Measurements from ENCODE around the gene PAGR1. TPM values are rescaled to one million over a fixed set of nuclear protein-coding genes. Genes with fewer than 3 reads are reported as not detected.
"Not testable (repeated sequence)": the region's sequence is repeated elsewhere in the genome, so short reads cannot be mapped to it uniquely, and the experiment has no call there.

The PAGR1 gene
- polyA plus RNA-seq, 1 donor, result 36.4 TPM

DNA sequence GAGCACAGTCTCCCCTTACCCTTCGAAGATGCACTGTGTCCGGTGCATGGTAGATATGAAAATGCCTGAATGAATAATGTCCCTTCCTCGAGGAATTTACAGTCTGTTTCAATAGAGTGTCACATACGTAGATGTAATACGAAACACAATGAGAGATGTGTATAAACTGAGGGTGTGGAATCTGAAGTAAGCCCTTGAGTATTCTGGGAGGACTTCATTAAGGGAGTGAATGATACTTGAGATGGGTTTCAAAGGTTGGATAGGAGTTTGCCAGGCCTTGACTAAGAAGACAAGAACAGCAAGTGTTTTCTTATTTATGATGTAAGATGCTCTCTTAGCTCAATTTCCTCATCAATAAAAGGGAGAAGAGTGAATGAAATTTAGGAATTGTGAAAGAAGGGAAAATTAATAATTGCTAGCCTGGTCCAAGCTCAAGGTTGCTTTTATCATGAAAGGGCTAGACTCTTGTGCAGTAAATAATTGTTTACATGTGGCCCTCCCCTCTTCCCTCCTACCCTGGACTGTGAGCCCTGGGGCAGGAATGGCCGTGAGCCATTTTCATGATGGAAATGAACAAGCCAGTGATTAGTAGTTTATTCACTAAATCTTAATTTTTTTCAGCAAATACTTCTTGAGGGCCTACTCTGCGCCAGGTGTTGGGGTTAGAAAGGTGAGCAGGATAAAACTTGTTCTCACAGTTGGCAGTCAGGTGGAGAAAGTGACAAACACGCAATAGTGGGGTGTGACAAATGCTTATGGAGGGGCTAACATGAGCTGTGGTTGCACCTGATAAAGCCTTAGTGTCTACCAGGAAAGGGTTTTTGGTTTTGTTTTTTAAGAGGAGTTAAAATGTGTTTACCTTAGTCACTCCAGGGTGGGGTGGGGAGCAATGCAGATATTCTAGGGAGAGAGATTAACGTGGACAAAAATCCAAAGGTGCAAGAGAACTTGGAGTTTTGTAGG lies 23.8 kb upstream of the PAGR1 start:
- H3K27ac ChIP-seq (ENCODE audit: low read length), result no peak overlapping the region
- no peaks in the 10 kb centered on the region for H3K9me3 ChIP-seq (ENCODE audit: control insufficient read depth, low read depth, low read length)
- H3K4me1 ChIP-seq (ENCODE audit: control insufficient read depth, insufficient read depth, low read length), result peaks cover 6% of the 10 kb centered on the region
- WGBS (ENCODE audit: insufficient coverage, low lambda C conversion rate), result 33% methylated on average over 2 of the region's 9 CpGs
- no peak for DNase-seq
- peak overlapping the region; percentile 94 for H3K4me3 ChIP-seq (ENCODE audit: low read length)
- H3K27me3 ChIP-seq (ENCODE audit: control insufficient read depth, insufficient read depth, low read length), result no peaks in the 10 kb centered on the region
- peaks cover 7% of the 10 kb centered on the region for H3K36me3 ChIP-seq (ENCODE audit: control insufficient read depth, insufficient read depth, low read length)

- not testable (repeated sequence) for H3K27me3 ChIP-seq (ENCODE audit: control insufficient read depth, insufficient read depth, low read length); H3K9me3 ChIP-seq (ENCODE audit: control insufficient read depth, low read depth, low read length); H3K4me3 ChIP-seq (ENCODE audit: low read length); DNase-seq; H3K4me1 ChIP-seq (ENCODE audit: control insufficient read depth, insufficient read depth, low read length); H3K27ac ChIP-seq (ENCODE audit: low read length)
- H3K36me3 ChIP-seq (ENCODE audit: control insufficient read depth, insufficient read depth, low read length), result peaks cover 18% of the 10 kb centered on the region
- 100% methylated on average over 1 of the region's 18 CpGs for WGBS (ENCODE audit: insufficient coverage, low lambda C conversion rate)
Measured at GRCh38 chr16:29793153-29793552, 22.8 kb upstream of the PAGR1 start.

DNA sequence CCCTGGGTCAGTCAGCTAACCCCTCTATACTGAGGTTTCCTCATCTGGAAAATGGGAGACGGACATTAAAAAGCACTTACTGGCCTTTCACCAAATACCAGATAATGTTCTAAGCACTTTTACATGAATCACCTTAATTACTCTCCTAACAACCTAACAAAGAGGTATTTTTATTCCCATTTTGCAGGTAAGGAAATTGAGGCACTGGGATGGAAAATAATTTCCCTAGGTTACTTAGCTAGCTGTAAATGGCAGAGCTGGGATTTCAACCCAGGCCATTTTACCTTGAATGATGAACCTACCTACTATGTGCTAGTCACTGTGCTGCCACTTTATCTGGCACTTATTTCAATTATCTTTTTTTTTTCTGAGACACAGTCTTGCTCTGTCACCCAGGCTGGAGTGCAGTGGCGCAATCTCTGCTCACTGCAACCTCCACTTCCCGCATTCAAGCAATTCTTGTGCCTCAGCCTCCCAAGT lies 21.7 kb upstream of the PAGR1 start:
- H3K4me1 ChIP-seq (ENCODE audit: control insufficient read depth, insufficient read depth, low read length), result peaks cover 6% of the 10 kb centered on the region
- no peak for DNase-seq
- H3K27me3 ChIP-seq (ENCODE audit: control insufficient read depth, insufficient read depth, low read length), result no peaks in the 10 kb centered on the region
- H3K4me3 ChIP-seq (ENCODE audit: low read length), result no peak overlapping the region
- no peaks in the 10 kb centered on the region for H3K9me3 ChIP-seq (ENCODE audit: control insufficient read depth, low read depth, low read length)
- H3K36me3 ChIP-seq (ENCODE audit: control insufficient read depth, insufficient read depth, low read length), result peaks cover 29% of the 10 kb centered on the region
- H3K27ac ChIP-seq (ENCODE audit: low read length), result no peak overlapping the region
- WGBS (ENCODE audit: insufficient coverage, low lambda C conversion rate), result no CpG with 5 or more reads among the region's 3 CpGs

GRCh38 chr16:29802416-29802935 lies 13.5 kb upstream of the PAGR1 start:
- H3K27me3 ChIP-seq (ENCODE audit: control insufficient read depth, insufficient read depth, low read length), result no peaks in the 10 kb centered on the region
- H3K4me3 ChIP-seq (ENCODE audit: low read length), result no peak overlapping the region
- DNase-seq, result no peak
- H3K36me3 ChIP-seq (ENCODE audit: control insufficient read depth, insufficient read depth, low read length), result peaks cover 58% of the 10 kb centered on the region
- H3K27ac ChIP-seq (ENCODE audit: low read length), result no peak overlapping the region
- no peaks in the 10 kb centered on the region for H3K9me3 ChIP-seq (ENCODE audit: control insufficient read depth, low read depth, low read length)
- peaks cover 9% of the 10 kb centered on the region for H3K4me1 ChIP-seq (ENCODE audit: control insufficient read depth, insufficient read depth, low read length)
- WGBS (ENCODE audit: insufficient coverage, low lambda C conversion rate), result no CpG with 5 or more reads among the region's 8 CpGs

GRCh38 chr16:29804020-29804419 lies 11.9 kb upstream of the PAGR1 start:
- Histone ChIP-seq H3K27me3 (ENCODE audit: control insufficient read depth, insufficient read depth, low read length) (no peaks in the 10 kb centered on the region), H3K4me3 (ENCODE audit: low read length) (no peak overlapping the region), H3K4me1 (ENCODE audit: control insufficient read depth, insufficient read depth, low read length) (peaks cover 21% of the 10 kb centered on the region), H3K9me3 (ENCODE audit: control insufficient read depth, low read depth, low read length) (no peaks in the 10 kb centered on the region), H3K27ac (ENCODE audit: low read length) (no peak overlapping the region), H3K36me3 (ENCODE audit: control insufficient read depth, insufficient read depth, low read length) (peaks cover 49% of the 10 kb centered on the region)
- DNase-seq, result no peak
- no CpG with 5 or more reads among the region's 8 CpGs for WGBS (ENCODE audit: insufficient coverage, low lambda C conversion rate)

- H3K9me3 ChIP-seq (ENCODE audit: control insufficient read depth, low read depth, low read length), result no peaks in the 10 kb centered on the region
- peaks cover 27% of the 10 kb centered on the region for H3K4me1 ChIP-seq (ENCODE audit: control insufficient read depth, insufficient read depth, low read length)
- WGBS (ENCODE audit: insufficient coverage, low lambda C conversion rate), result 69% methylated on average over 2 of the region's 26 CpGs
- H3K27me3 ChIP-seq (ENCODE audit: control insufficient read depth, insufficient read depth, low read length), result no peaks in the 10 kb centered on the region
- peak overlapping the region; percentile 68 for H3K4me3 ChIP-seq (ENCODE audit: low read length)
- peaks cover 49% of the 10 kb centered on the region for H3K36me3 ChIP-seq (ENCODE audit: control insufficient read depth, insufficient read depth, low read length)
- H3K27ac ChIP-seq (ENCODE audit: low read length), result peak overlapping the region; percentile 83
- DNase-seq, result no peak
Measured at GRCh38 chr16:29804455-29805231, 11.3 kb upstream of the PAGR1 start.

DNA sequence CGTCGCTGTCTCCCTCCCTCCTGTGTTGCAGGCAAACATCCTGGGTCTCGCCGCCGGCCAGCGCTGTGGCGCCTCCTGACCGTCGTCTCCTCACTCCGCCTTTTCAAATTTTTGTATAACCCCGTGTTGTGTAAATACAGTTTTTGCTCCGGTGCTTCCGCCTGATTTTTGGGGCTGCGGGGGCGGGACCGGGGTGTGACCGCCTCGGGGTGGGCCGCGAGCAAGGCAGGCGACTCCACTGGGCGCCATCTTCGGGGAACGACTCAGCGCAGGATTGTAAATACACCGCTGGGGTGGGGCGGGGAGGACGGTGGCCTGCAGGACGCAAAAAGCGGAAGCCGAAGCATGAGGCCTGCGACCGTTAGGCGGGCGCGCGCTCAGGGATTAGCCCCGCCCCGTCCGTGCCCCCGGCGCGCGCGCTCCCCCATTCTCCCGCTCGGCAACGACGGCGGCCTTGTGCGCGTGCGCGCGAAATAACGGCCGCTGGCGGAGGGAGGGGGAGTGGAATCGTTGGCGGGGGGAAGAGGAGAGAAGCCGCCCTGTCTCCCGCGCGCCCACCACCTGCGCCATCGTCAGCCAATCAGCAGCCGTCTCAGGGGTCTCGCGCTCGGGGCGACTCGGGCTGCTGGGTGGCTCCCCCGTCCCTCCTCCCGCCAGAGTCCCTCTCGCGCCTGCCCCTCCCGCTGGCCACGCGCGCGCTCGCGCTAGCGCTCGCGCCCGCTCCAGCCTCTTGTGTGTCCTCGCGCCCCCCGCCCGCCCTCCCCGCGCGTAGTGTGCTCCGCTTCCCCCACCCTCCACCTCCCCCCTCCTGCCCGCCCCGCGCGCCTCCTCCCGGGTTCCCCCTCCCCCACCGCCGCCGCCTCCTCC lies 10.5 kb upstream of the PAGR1 start:
- H3K4me1 ChIP-seq (ENCODE audit: control insufficient read depth, insufficient read depth, low read length), result peaks cover 35% of the 10 kb centered on the region
- no peaks in the 10 kb centered on the region for H3K9me3 ChIP-seq (ENCODE audit: control insufficient read depth, low read depth, low read length)
- peak overlapping the region; percentile 68 for H3K4me3 ChIP-seq (ENCODE audit: low read length)
- H3K27ac ChIP-seq (ENCODE audit: low read length), result peak overlapping the region; percentile 83
- H3K36me3 ChIP-seq (ENCODE audit: control insufficient read depth, insufficient read depth, low read length), result peaks cover 51% of the 10 kb centered on the region
- no peaks in the 10 kb centered on the region for H3K27me3 ChIP-seq (ENCODE audit: control insufficient read depth, insufficient read depth, low read length)
- WGBS (ENCODE audit: insufficient coverage, low lambda C conversion rate), result no CpG with 5 or more reads among the region's 103 CpGs
- DNase-seq, result peak; percentile 97 to 98

DNA sequence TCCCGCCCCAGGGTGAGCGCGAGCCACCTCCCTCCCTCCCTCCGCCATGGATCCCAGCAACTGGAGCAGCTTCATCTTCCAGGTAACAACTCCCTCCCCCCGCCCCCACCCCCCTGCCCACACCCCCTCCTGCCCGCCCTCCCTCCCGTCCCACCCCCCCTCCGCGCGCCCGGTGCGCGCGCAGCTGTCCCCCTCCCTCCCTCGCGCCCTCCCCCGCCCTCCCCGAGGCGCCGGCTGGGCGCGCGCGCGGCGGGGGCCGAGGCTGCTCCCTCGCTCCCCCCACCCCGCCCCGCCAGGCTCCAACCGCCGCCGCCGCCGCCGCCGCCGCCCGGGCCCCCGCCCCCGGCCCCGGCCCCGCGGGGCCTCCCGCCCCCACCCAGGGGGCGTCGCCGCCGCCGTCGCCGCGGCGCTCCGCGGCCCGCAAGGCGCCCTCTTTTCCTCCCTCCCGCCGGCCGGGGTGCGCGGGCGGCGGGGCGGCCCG lies 9.8 kb upstream of the PAGR1 start, which contains the start of gene MAZ:
TSS of gene MAZ (plus strand) at position 431 of the 481 bp plus-strand sequence. CDS start 173 bp downstream, outside the sequence.
- Histone ChIP-seq H3K27ac (ENCODE audit: low read length) (peak within 1 kb of the TSS; percentile 86), H3K4me1 (ENCODE audit: control insufficient read depth, insufficient read depth, low read length) (peaks cover 40% of the 10 kb centered on the region), H3K36me3 (ENCODE audit: control insufficient read depth, insufficient read depth, low read length) (peaks cover 46% of the 10 kb centered on the region), H3K4me3 (ENCODE audit: low read length) (peak within 1 kb of the TSS; percentile 72), H3K27me3 (ENCODE audit: control insufficient read depth, insufficient read depth, low read length) (no peaks in the 10 kb centered on the region), H3K9me3 (ENCODE audit: control insufficient read depth, low read depth, low read length) (no peaks in the 10 kb centered on the region)
- WGBS (ENCODE audit: insufficient coverage, low lambda C conversion rate), result no CpG with 5 or more reads among the region's 67 CpGs
- peak in 1 of 2 donors; percentile 86 for DNase-seq

- Histone ChIP-seq H3K36me3 (ENCODE audit: control insufficient read depth, insufficient read depth, low read length) (peaks cover 40% of the 10 kb centered on the region), H3K27ac (ENCODE audit: low read length) (peak overlapping the region; percentile 86), H3K4me3 (ENCODE audit: low read length) (peak overlapping the region; percentile 72), H3K27me3 (ENCODE audit: control insufficient read depth, insufficient read depth, low read length) (no peaks in the 10 kb centered on the region), H3K4me1 (ENCODE audit: control insufficient read depth, insufficient read depth, low read length) (peaks cover 46% of the 10 kb centered on the region), H3K9me3 (ENCODE audit: control insufficient read depth, low read depth, low read length) (no peaks in the 10 kb centered on the region)
- WGBS (ENCODE audit: insufficient coverage, low lambda C conversion rate), result no CpG with 5 or more reads among the region's 99 CpGs
- DNase-seq, result peak in 1 of 2 donors; percentile 78
Measured at GRCh38 chr16:29806641-29807425, 9.1 kb upstream of the PAGR1 start.

Measured in large intestine (tissue), 3 donors.